Stimulated activated CD4-positive, alpha-beta T cell treated with anti-CD3 and anti-CD28 coated beads, Interleukin-15, amount 100 ng/mL, for 1 hour (primary cell): Measurements from ENCODE around the gene ANG.
"Not testable (repeated sequence)": the region's sequence is repeated elsewhere in the genome, so short reads cannot be mapped to it uniquely, and the experiment has no call there.

ENCODE experiments used
- DNase-seq, 2 donors: peaks; one replicate each; pipeline ENCODE4 v3.0.0-alpha.2; 2020; ENCODE audit warnings: low read depth in 1 of 2, low spot score in 1 of 2

The ANG gene

GRCh38 chr14:20698018-20698329 lies 9.4 kb downstream of the ANG start:
- no peak for DNase-seq

- DNase-seq = no peak
Measured at GRCh38 chr14:20698934-20699333, 10.4 kb downstream of the ANG start.

GRCh38 chr14:20699931-20700330 lies 11.4 kb downstream of the ANG start:
- no peak for DNase-seq

- not testable (repeated sequence) for DNase-seq
Measured at GRCh38 chr14:20700965-20701364, 12.4 kb downstream of the ANG start.

- no peak for DNase-seq
Measured at GRCh38 chr14:20706657-20707355, 18.2 kb downstream of the ANG start.

- DNase-seq = no peak
Measured at GRCh38 chr14:20707622-20708021, 19.1 kb downstream of the ANG start.

- no peak for DNase-seq
Measured at GRCh38 chr14:20711261-20711660, 22.7 kb downstream of the ANG start.

- no peak for DNase-seq
Measured at GRCh38 chr14:20711685-20712084, 23.1 kb downstream of the ANG start.

GRCh38 chr14:20712904-20713303 lies 24.3 kb downstream of the ANG start:
- DNase-seq = no peak

GRCh38 chr14:20714593-20715250 lies 26.2 kb downstream of the ANG start:
- no peak for DNase-seq

GRCh38 chr14:20719777-20720176 lies 31.2 kb downstream of the ANG start:
- no peak for DNase-seq

- DNase-seq = no peak
Measured at GRCh38 chr14:20720741-20721140, 32.2 kb downstream of the ANG start.

- DNase-seq = no peak
Measured at GRCh38 chr14:20722016-20722415, 33.5 kb downstream of the ANG start.

GRCh38 chr14:20723488-20723887 lies 34.9 kb downstream of the ANG start:
- DNase-seq = no peak

- DNase-seq = not testable (repeated sequence)
Measured at GRCh38 chr14:20726121-20726520, 37.6 kb downstream of the ANG start.

GRCh38 chr14:20726531-20726930 lies 38.0 kb downstream of the ANG start:
- DNase-seq = no peak

GRCh38 chr14:20730891-20731290 lies 42.3 kb downstream of the ANG start:
- no peak for DNase-seq

- no peak for DNase-seq
Measured at GRCh38 chr14:20732477-20732876, 43.9 kb downstream of the ANG start.

GRCh38 chr14:20732979-20733635 lies 44.5 kb downstream of the ANG start:
- DNase-seq = no peak

GRCh38 chr14:20733684-20734429 lies 45.3 kb downstream of the ANG start:
- DNase-seq = no peak

- DNase-seq = no peak
Measured at GRCh38 chr14:20734430-20734806, 45.9 kb downstream of the ANG start.

GRCh38 chr14:20738292-20738691 lies 49.7 kb downstream of the ANG start:
- not testable (repeated sequence) for DNase-seq
